Measurements from ENCODE around the gene TGFA. TPM values are rescaled to one million over a fixed set of nuclear protein-coding genes. Genes with fewer than 3 reads are reported as not detected.

Gene TGFA
- total RNA-seq, 2 experiments from 2014 or later: 0.25 to 0.38 TPM

GRCh38 chr2:70472221-70472890 is 81.3 kb downstream of the TGFA start:
- Mint-ChIP-seq H3K27ac (no peak overlapping the region), H3K36me3 (ENCODE audit: low read depth) (no peaks in the 10 kb centered on the region), H3K4me1 (ENCODE audit: low read depth) (peaks cover 25% of the 10 kb centered on the region), H3K4me3 (no peak overlapping the region), H3K27me3 (no peaks in the 10 kb centered on the region), H3K9me3 (no peaks in the 10 kb centered on the region)
- POLR2A ChIA-PET: no interaction called here
- no peak for TF ChIP-seq CTCF (IDR thresholded peaks at IDR 0.05)
- ATAC-seq (no peak), DNase-seq (no peak)
- CTCF ChIA-PET: no interaction called here
- intact Hi-C loops (cut with micrococcal nuclease): no loop called here

DNA sequence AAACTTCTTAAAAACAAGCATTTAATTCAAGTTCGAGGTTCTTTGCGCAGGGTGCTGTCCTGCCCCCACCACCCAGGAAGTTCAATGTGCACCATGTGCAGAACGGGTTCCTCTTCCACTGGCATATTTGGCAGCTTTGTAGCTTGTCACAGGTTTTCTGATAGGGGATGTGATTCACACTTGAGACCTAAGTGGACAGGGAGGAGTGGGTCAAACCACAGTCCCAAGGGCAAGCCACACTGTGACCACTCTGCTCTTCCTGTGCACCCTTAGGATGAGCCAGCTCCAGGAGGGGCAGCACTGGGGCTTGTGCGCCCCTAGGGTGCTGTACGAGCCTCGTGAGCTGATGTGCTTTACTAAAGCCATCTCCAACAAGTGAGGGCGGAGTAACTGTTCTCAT is 82.5 kb downstream of the TGFA start:
- no peak for TF ChIP-seq CTCF (IDR thresholded peaks at IDR 0.05)
- POLR2A ChIA-PET: no interaction called here
- Mint-ChIP-seq H3K4me1 (ENCODE audit: low read depth) (peaks cover 25% of the 10 kb centered on the region), H3K27ac (no peak overlapping the region), H3K36me3 (ENCODE audit: low read depth) (no peaks in the 10 kb centered on the region), H3K27me3 (no peaks in the 10 kb centered on the region), H3K9me3 (no peaks in the 10 kb centered on the region), H3K4me3 (no peak overlapping the region)
- intact Hi-C loops (cut with micrococcal nuclease): no loop called here
- no peak for ATAC-seq
- DNase-seq: no peak
- CTCF ChIA-PET: no interaction called here

DNA sequence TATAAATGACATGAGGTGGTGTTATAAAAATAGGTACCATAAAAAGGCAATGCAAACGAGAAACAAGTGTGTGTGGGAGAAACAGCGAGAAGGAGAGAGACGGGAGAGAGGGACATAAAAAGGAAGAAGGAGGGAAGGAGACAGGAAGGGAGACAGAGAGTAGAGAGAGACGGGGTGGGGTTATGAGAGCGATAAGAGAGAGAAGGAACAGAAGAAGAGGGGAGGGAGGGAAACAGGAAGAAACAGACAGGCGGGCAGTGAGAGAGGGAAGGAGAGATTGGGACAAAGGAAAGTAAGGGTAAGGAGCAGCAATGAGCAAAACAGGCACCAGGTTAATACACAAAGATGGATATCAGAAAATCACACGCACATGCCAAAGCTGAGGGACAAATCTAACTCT is 83.7 kb downstream of the TGFA start:
- Mint-ChIP-seq H3K27me3 (no peaks in the 10 kb centered on the region), H3K27ac (no peak overlapping the region), H3K4me1 (ENCODE audit: low read depth) (peaks cover 19% of the 10 kb centered on the region), H3K36me3 (ENCODE audit: low read depth) (no peaks in the 10 kb centered on the region), H3K4me3 (no peak overlapping the region), H3K9me3 (no peaks in the 10 kb centered on the region)
- ChIA-PET POLR2A (no interaction called here), CTCF (interaction anchor here (0.9 kb wide), 1 partner anchor 16 kb away, joined by 3 read pairs; no protein-coding TSS in a partner anchor)
- no peak for ATAC-seq
- no peak for TF ChIP-seq CTCF (IDR thresholded peaks at IDR 0.05)
- no peak for DNase-seq
- intact Hi-C loops (cut with micrococcal nuclease): no loop called here

GRCh38 chr2:70469435-70469834 is 84.2 kb downstream of the TGFA start:
- DNase-seq: no peak
- no peak for ATAC-seq
- POLR2A ChIA-PET: no interaction called here
- Mint-ChIP-seq H3K9me3 (no peaks in the 10 kb centered on the region), H3K36me3 (ENCODE audit: low read depth) (no peaks in the 10 kb centered on the region), H3K4me1 (ENCODE audit: low read depth) (peaks cover 16% of the 10 kb centered on the region), H3K27me3 (no peaks in the 10 kb centered on the region), H3K4me3 (no peak overlapping the region), H3K27ac (no peak overlapping the region)
- intact Hi-C loops (cut with micrococcal nuclease): no loop called here
- CTCF ChIA-PET: no interaction called here
- no peak for TF ChIP-seq CTCF (IDR thresholded peaks at IDR 0.05)

- no peak for TF ChIP-seq CTCF (IDR thresholded peaks at IDR 0.05)
- Mint-ChIP-seq H3K36me3 (ENCODE audit: low read depth) (no peaks in the 10 kb centered on the region), H3K9me3 (no peaks in the 10 kb centered on the region), H3K4me1 (ENCODE audit: low read depth) (peaks cover 12% of the 10 kb centered on the region), H3K27ac (no peak overlapping the region), H3K27me3 (no peaks in the 10 kb centered on the region), H3K4me3 (no peak overlapping the region)
- POLR2A ChIA-PET: no interaction called here
- CTCF ChIA-PET: no interaction called here
- no peak for DNase-seq
- no peak for ATAC-seq
- intact Hi-C loops (cut with micrococcal nuclease): no loop called here
Measured at GRCh38 chr2:70468878-70469277, 84.7 kb downstream of the TGFA start.
